Liver (tissue), 9 donors: ENCODE measurements around the gene COL11A1. TPM values are rescaled to one million over a fixed set of nuclear protein-coding genes. Genes with fewer than 3 reads are reported as not detected.

Experiments
- DNase-seq: peaks from one replicate; pipeline ENCODE4 v3.0.0-alpha.2; 2017; ENCODE audit warnings: low spot score
- H3K27ac ChIP-seq, 2 donors: one replicate each; pipeline ENCODE4 v1.7.0; 2013; ENCODE audit warnings: inconsistent platforms in 2 of 2, low read length in 2 of 2, control low read depth in 1 of 2, low read depth in 1 of 2, mild to moderate bottlenecking in 1 of 2
- H3K27me3 ChIP-seq, 4 donors: one replicate each; pipeline versions ENCODE4 v1.6.1 to v1.7.0; 2013; ENCODE audit warnings: low read length in 3 of 4, inconsistent platforms in 1 of 4, mild to moderate bottlenecking in 1 of 4, moderate library complexity in 1 of 4; ENCODE audit not compliant: control insufficient read depth in 4 of 4, insufficient read depth in 4 of 4
- H3K36me3 ChIP-seq, 4 donors: one replicate each; pipeline versions ENCODE4 v1.6.1 to v1.7.0; 2013; ENCODE audit warnings: low read length in 3 of 4, mild to moderate bottlenecking in 3 of 4, low read depth in 1 of 4, moderate library complexity in 1 of 4; ENCODE audit not compliant: control insufficient read depth in 4 of 4, insufficient read depth in 3 of 4
- H3K4me1 ChIP-seq, 4 donors: one replicate each; pipeline versions ENCODE4 v1.6.1 to v1.7.0; 2013; ENCODE audit warnings: low read length in 3 of 4, mild to moderate bottlenecking in 3 of 4, moderate library complexity in 1 of 4; ENCODE audit not compliant: control insufficient read depth in 4 of 4, insufficient read depth in 4 of 4
- H3K4me3 ChIP-seq, 3 donors: one replicate each; pipeline versions ENCODE4 v1.6.1 to v1.7.0; 2013; ENCODE audit warnings: low read length in 3 of 3, control low read depth in 1 of 3, low read depth in 1 of 3, mild to moderate bottlenecking in 1 of 3
- H3K9ac ChIP-seq, 2 donors: one replicate each; pipeline ENCODE4 v1.7.0; 2013; ENCODE audit warnings: low read length in 2 of 2, mild to moderate bottlenecking in 2 of 2, moderate library complexity in 2 of 2, control low read depth in 1 of 2, low read depth in 1 of 2
- H3K9me3 ChIP-seq, 4 donors: one replicate each; pipeline versions ENCODE4 v1.6.1 to v1.7.0; 2013; ENCODE audit warnings: low read length in 3 of 4; ENCODE audit not compliant: control insufficient read depth in 4 of 4
- EGR1 ChIP-seq, 2 donors: IDR thresholded peaks; 2 replicates each; pipeline ENCODE4 v1.6.1; 2016 to 2018; ENCODE audit warnings: antibody characterized with exemption in 2 of 2, low read depth in 2 of 2
- FOXA1 ChIP-seq: IDR thresholded peaks from 2 replicates; pipeline ENCODE4 v1.6.1; 2016; ENCODE audit warnings: antibody characterized with exemption
- FOXA2 ChIP-seq: IDR thresholded peaks from 2 replicates; pipeline ENCODE4 v1.6.1; 2016; ENCODE audit warnings: antibody characterized with exemption
- GABPA ChIP-seq, 2 donors: IDR thresholded peaks in 1 of 2; conservative IDR thresholded peaks in 1 of 2; 2 replicates each; pipeline ENCODE4 v1.6.1; 2016; ENCODE audit warnings: antibody characterized with exemption in 2 of 2, mild to moderate bottlenecking in 1 of 2, moderate library complexity in 1 of 2
- HNF4A ChIP-seq, 2 donors: conservative IDR thresholded peaks; 2 replicates each; pipeline ENCODE4 v1.6.1; 2016; ENCODE audit warnings: antibody characterized with exemption in 2 of 2, mild to moderate bottlenecking in 2 of 2
- HNF4G ChIP-seq: IDR thresholded peaks from 2 replicates; pipeline ENCODE4 v1.6.1; 2016; ENCODE audit warnings: antibody characterized with exemption
- JUND ChIP-seq, 2 donors: IDR thresholded peaks; 2 replicates each; pipeline ENCODE4 v1.6.1; 2016; ENCODE audit warnings: antibody characterized with exemption in 2 of 2
- NR2F2 ChIP-seq: IDR thresholded peaks from 2 replicates; pipeline ENCODE4 v1.6.1; 2016; ENCODE audit warnings: antibody characterized with exemption
- RAD21 ChIP-seq, 2 donors: IDR thresholded peaks; 2 replicates each; pipeline ENCODE4 v1.6.1; 2016; ENCODE audit warnings: antibody characterized with exemption in 2 of 2, mild to moderate bottlenecking in 2 of 2
- RXRA ChIP-seq, 2 donors: IDR thresholded peaks; 2 replicates each; pipeline ENCODE4 v1.6.1; 2017 to 2018; ENCODE audit warnings: antibody characterized with exemption in 2 of 2, mild to moderate bottlenecking in 1 of 2
- SP1 ChIP-seq: IDR thresholded peaks from 2 replicates; pipeline ENCODE4 v1.6.1; 2018; ENCODE audit warnings: antibody characterized with exemption, mild to moderate bottlenecking
- TAF1 ChIP-seq: conservative IDR thresholded peaks from 2 replicates; pipeline ENCODE4 v1.6.1; 2016; ENCODE audit warnings: antibody characterized with exemption, mild to moderate bottlenecking
- YY1 ChIP-seq: IDR thresholded peaks from 2 replicates; pipeline ENCODE4 v1.6.1; 2016; ENCODE audit warnings: antibody characterized with exemption, mild to moderate bottlenecking
- WGBS: extraction: QIAGEN DNeasy Blood & Tissue Kit; methylation state at CpG from one replicate; pipeline ENCODE4 v1.1.7; 2013; 5-methylcytosine and 5-hydroxymethylcytosine counted together
- polyA plus RNA-seq, 2 donors: library from polyadenylated mRNA; stranded (reverse) in 1 of 2; unstranded in 1 of 2; fragments of 200-250 nt in 1 of 2; fragments of >200 nt in 1 of 2; fragmentation: Nextera tagmentation in 1 of 2; extraction: Ambion mirVana in 1 of 2; gene quantifications; one replicate each; pipeline versions ENCODE4 v1.2.1 to v1.2.3, GENCODE V29; 2013 to 2015
- total RNA-seq, 2 donors: library from RNA; depleted of rRNA; stranded (reverse); fragments of >200 nt; gene quantifications; one replicate each; pipeline ENCODE4 v1.2.3, GENCODE V29; 2014
- TF ChIP-seq, protein P1 (sequence below): IDR thresholded peaks from 2 replicates; pipeline ENCODE4 v1.6.1; 2016; ENCODE audit warnings: antibody characterized with exemption
- TF ChIP-seq, protein P2 (sequence below): IDR thresholded peaks from 2 replicates; pipeline ENCODE4 v1.6.1; 2016; ENCODE audit warnings: antibody characterized with exemption
- TF ChIP-seq, protein P3 (sequence below): fragments of 150-350 bp; IDR thresholded peaks from 2 replicates; pipeline ENCODE4 v1.5.1; 2017; ENCODE audit warnings: improper control_type of control experiment, low read depth, low read length; ENCODE audit not compliant: missing input control
- TF ChIP-seq, protein P4 (sequence below): IDR thresholded peaks from 2 replicates; pipeline ENCODE4 v1.6.1; 2016; ENCODE audit warnings: antibody characterized with exemption
- TF ChIP-seq, protein P5 (sequence below): IDR thresholded peaks from 2 replicates; pipeline ENCODE4 v1.6.1; 2016; ENCODE audit warnings: antibody characterized with exemption, mild to moderate bottlenecking
- donor health status: healthy.
- donor health status: healthy.
- donor health status: healthy.
- donor health status: healthy.
- donor health status: healthy.

COL11A1 gene
- total and polyA plus RNA-seq, 4 donors, result 0.01 to 0.42 TPM; not detected in 2

DNA sequence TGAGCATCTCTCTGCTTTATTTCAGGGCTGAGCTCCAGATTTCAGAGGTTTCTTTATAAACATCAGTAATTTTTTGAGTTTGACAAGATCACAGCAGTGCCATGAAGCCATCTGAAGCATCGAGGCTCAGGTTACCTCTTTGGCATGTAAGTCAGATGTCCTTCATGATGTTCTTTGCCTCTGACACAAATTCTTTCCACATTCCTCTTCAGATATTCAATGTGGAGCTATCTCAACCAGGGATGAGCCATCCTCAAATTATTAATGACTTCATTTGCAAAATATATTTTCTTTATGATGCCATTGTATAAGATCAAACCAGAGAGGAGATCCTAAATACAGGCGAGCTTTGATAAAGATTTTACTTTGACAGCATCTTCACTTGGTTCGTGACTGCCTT is 256.7 kb downstream of the COL11A1 start:
- H3K36me3 ChIP-seq, result no peaks in the 10 kb centered on the region
- 82% methylated on average over 3 of the region's 3 CpGs for WGBS
- H3K4me3 ChIP-seq, result no peak overlapping the region
- no peak for DNase-seq
- no peak for TF ChIP-seq NR2F2
- no peak for TF ChIP-seq FOXA2
- TF ChIP-seq, protein P1, sequence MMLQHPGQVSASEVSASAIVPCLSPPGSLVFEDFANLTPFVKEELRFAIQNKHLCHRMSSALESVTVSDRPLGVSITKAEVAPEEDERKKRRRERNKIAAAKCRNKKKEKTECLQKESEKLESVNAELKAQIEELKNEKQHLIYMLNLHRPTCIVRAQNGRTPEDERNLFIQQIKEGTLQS, result no peak
- TF ChIP-seq HNF4A (conservative IDR thresholded peaks at IDR 0.05), result no peak
- no peak for TF ChIP-seq HNF4G
- TF ChIP-seq, protein P2, sequence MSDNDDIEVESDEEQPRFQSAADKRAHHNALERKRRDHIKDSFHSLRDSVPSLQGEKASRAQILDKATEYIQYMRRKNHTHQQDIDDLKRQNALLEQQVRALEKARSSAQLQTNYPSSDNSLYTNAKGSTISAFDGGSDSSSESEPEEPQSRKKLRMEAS, result no peak
- TF ChIP-seq, protein P3, sequence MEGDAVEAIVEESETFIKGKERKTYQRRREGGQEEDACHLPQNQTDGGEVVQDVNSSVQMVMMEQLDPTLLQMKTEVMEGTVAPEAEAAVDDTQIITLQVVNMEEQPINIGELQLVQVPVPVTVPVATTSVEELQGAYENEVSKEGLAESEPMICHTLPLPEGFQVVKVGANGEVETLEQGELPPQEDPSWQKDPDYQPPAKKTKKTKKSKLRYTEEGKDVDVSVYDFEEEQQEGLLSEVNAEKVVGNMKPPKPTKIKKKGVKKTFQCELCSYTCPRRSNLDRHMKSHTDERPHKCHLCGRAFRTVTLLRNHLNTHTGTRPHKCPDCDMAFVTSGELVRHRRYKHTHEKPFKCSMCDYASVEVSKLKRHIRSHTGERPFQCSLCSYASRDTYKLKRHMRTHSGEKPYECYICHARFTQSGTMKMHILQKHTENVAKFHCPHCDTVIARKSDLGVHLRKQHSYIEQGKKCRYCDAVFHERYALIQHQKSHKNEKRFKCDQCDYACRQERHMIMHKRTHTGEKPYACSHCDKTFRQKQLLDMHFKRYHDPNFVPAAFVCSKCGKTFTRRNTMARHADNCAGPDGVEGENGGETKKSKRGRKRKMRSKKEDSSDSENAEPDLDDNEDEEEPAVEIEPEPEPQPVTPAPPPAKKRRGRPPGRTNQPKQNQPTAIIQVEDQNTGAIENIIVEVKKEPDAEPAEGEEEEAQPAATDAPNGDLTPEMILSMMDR, result no peak
- TF ChIP-seq TAF1, result no peak
- TF ChIP-seq GABPA (IDR thresholded peaks at IDR 0.05 in 1 of 2, conservative IDR thresholded peaks at IDR 0.05 in 1 of 2), result no peak
- TF ChIP-seq RXRA (IDR thresholded peaks at IDR 0.05), result no peak
- TF ChIP-seq FOXA1, result no peak
- TF ChIP-seq RAD21 (IDR thresholded peaks at IDR 0.05), result no peak
- no peak for TF ChIP-seq YY1
- TF ChIP-seq, protein P4, sequence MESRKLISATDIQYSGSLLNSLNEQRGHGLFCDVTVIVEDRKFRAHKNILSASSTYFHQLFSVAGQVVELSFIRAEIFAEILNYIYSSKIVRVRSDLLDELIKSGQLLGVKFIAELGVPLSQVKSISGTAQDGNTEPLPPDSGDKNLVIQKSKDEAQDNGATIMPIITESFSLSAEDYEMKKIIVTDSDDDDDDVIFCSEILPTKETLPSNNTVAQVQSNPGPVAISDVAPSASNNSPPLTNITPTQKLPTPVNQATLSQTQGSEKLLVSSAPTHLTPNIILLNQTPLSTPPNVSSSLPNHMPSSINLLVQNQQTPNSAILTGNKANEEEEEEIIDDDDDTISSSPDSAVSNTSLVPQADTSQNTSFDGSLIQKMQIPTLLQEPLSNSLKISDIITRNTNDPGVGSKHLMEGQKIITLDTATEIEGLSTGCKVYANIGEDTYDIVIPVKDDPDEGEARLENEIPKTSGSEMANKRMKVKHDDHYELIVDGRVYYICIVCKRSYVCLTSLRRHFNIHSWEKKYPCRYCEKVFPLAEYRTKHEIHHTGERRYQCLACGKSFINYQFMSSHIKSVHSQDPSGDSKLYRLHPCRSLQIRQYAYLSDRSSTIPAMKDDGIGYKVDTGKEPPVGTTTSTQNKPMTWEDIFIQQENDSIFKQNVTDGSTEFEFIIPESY, result no peak
- TF ChIP-seq, protein P5, sequence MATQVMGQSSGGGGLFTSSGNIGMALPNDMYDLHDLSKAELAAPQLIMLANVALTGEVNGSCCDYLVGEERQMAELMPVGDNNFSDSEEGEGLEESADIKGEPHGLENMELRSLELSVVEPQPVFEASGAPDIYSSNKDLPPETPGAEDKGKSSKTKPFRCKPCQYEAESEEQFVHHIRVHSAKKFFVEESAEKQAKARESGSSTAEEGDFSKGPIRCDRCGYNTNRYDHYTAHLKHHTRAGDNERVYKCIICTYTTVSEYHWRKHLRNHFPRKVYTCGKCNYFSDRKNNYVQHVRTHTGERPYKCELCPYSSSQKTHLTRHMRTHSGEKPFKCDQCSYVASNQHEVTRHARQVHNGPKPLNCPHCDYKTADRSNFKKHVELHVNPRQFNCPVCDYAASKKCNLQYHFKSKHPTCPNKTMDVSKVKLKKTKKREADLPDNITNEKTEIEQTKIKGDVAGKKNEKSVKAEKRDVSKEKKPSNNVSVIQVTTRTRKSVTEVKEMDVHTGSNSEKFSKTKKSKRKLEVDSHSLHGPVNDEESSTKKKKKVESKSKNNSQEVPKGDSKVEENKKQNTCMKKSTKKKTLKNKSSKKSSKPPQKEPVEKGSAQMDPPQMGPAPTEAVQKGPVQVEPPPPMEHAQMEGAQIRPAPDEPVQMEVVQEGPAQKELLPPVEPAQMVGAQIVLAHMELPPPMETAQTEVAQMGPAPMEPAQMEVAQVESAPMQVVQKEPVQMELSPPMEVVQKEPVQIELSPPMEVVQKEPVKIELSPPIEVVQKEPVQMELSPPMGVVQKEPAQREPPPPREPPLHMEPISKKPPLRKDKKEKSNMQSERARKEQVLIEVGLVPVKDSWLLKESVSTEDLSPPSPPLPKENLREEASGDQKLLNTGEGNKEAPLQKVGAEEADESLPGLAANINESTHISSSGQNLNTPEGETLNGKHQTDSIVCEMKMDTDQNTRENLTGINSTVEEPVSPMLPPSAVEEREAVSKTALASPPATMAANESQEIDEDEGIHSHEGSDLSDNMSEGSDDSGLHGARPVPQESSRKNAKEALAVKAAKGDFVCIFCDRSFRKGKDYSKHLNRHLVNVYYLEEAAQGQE, result no peak
- no peak for TF ChIP-seq SP1
- TF ChIP-seq EGR1 (IDR thresholded peaks at IDR 0.05; ENCODE audit: low read depth in 2 of 2), result no peak
- TF ChIP-seq JUND (IDR thresholded peaks at IDR 0.05), result no peak
- no peaks in the 10 kb centered on the region for H3K27me3 ChIP-seq
- H3K9ac ChIP-seq, result no peak overlapping the region
- H3K9me3 ChIP-seq, result no peaks in the 10 kb centered on the region
- H3K27ac ChIP-seq, result no peak overlapping the region
- H3K4me1 ChIP-seq, result no peaks in the 10 kb centered on the region
